IPS-NIHi7 (cell line): ENCODE data around the gene CD52.
A peak's percentile ranks its signal among the peaks of the same experiment; 100 is the strongest.

ENCODE experiments used
- DNase-seq: peaks from one replicate; pipeline ENCODE4 v3.0.0; 2012; ENCODE audit warnings: mixed read lengths; ENCODE audit errors: extremely low spot score

The CD52 gene

GRCh38 chr1:26317612-26318337 lies at the start of gene CD52:
Gene CD52 (plus strand): TSS chr1:26317958. CDS start chr1:26318018, 60 bp downstream.
- DNase-seq = peak; percentile 77

- DNase-seq = peak; percentile 3
Measured at GRCh38 chr1:26268290-26269197, 49.2 kb upstream of the CD52 start.

- DNase-seq = no peak
Measured at GRCh38 chr1:26269198-26269550, 48.6 kb upstream of the CD52 start.

- no peak for DNase-seq
Measured at GRCh38 chr1:26274801-26275425, 42.8 kb upstream of the CD52 start.

GRCh38 chr1:26275580-26276431 lies 42.0 kb upstream of the CD52 start:
- peak; percentile 91 for DNase-seq

GRCh38 chr1:26276432-26276838 lies 41.3 kb upstream of the CD52 start:
- DNase-seq = no peak

- DNase-seq = no peak
Measured at GRCh38 chr1:26277261-26277661, 40.5 kb upstream of the CD52 start.

GRCh38 chr1:26277719-26278118 lies 40.0 kb upstream of the CD52 start:
- DNase-seq = no peak

GRCh38 chr1:26278303-26278702 lies 39.5 kb upstream of the CD52 start:
- DNase-seq = no peak

GRCh38 chr1:26278724-26279455 lies 38.9 kb upstream of the CD52 start:
- no peak for DNase-seq

- peak; percentile 89 for DNase-seq
Measured at GRCh38 chr1:26279456-26280332, 38.1 kb upstream of the CD52 start, which contains the start of gene SH3BGRL3. Gene SH3BGRL3 (plus strand): TSS chr1:26280086. CDS start chr1:26280156, 70 bp downstream.

GRCh38 chr1:26280333-26281042 lies 37.3 kb upstream of the CD52 start:
- peak; percentile 43 for DNase-seq

GRCh38 chr1:26281091-26281958 lies 36.4 kb upstream of the CD52 start:
- DNase-seq = no peak

GRCh38 chr1:26281971-26282370 lies 35.8 kb upstream of the CD52 start:
- DNase-seq = peak; percentile 88

- DNase-seq = no peak
Measured at GRCh38 chr1:26282401-26282918, 35.3 kb upstream of the CD52 start.

- no peak for DNase-seq
Measured at GRCh38 chr1:26283279-26283853, 34.4 kb upstream of the CD52 start.

- no peak for DNase-seq
Measured at GRCh38 chr1:26283871-26284596, 33.7 kb upstream of the CD52 start.
